ENCODE measurements around the gene UBE3D.
"Not testable (repeated sequence)": the region's sequence is repeated elsewhere in the genome, so short reads cannot be mapped to it uniquely, and the experiment has no call there.

Gene UBE3D

DNA sequence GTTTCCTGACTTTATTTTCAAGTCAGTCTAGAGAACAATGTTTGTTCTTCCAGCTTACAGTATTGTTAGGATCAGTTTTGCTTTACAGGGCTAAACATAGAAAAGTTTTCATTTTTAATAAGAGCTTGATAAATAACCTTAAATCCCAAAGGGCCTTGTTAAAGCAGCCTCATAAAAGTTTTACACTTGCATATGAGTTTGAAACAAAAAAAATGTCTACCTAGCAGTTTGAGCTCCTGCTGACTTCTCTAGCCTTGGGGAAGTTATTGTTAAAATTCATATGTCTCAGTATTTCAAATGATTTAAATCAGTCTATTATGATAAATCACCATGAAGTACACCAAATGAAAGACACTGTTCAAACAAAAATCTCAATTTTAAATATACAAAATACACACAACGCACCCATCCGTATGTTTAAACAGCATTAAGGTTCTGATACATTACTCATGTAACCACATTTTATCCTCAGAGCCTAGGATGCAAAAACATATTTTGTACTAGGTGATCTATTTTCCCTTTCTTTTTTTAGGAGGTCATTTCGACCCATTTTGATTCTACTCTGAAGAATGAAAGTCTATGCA is 87.2 kb downstream of the UBE3D start:
- no peak for DNase-seq (ENCODE audit: low spot score)

DNA sequence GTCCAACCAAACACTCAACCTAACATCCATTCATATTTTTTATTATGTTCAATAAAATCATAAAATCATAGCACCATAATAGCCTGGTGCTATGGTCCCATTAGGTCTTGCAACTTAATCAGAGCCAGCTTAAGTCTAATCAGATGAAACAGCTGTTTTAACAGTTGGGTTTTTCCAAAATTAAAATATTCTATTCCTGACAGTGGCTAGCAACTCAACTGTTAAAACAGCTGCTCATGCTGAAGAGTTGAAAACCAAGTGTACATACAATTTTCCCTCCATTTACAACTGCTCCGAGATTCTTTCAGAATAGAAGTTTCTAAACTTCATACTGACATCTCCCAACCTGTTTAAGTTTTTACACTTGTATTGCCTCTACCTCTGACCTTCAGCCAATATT is 89.5 kb downstream of the UBE3D start:
- DNase-seq (ENCODE audit: low spot score) = no peak

DNA sequence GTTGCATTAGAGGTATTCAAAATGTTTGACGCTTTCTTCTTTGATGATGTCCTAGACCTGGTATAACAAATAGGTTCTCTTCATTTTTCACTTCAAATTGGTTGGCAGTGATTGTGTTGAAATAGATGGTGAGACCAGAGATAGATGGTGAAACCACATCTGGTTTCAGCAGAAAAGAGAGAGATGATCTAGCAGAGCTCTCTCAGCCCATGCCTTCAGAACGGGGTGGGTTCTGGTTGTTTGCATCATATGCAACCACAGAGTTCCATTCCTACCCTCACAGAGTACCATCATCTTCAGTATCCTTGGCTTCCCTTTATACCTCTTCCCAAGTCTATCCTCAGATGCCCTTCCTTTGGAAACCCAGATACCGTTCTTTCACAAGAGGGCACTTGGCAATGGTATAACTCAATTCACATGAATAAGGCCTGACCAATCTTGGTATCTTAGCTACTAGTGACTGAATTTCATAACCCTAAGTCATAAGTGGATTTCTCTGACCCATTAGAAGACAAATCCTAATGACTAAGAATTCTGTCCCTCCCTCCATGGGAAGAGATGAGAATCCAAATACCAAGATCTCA is 93.7 kb downstream of the UBE3D start:
- no peak for DNase-seq (ENCODE audit: low spot score)

DNA sequence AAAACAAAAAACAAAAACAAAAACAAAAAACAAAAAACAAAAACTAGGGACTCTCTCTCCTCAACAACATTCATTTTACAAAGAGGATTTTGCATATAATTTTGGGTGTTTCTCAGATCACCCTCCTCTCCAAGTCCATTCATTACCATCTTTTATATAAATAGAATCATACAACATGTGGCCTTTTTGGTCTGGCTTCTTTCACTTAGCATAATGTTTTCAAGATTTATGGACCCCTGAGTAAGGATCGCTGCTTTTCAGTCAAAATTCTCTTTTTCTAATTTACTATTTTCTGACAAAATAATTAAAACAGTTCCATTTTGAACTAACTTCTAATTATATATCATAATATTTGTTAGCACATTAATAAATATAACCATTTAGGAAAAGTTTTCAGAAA is 94.8 kb downstream of the UBE3D start:
- no peak for DNase-seq (ENCODE audit: low spot score)

DNA sequence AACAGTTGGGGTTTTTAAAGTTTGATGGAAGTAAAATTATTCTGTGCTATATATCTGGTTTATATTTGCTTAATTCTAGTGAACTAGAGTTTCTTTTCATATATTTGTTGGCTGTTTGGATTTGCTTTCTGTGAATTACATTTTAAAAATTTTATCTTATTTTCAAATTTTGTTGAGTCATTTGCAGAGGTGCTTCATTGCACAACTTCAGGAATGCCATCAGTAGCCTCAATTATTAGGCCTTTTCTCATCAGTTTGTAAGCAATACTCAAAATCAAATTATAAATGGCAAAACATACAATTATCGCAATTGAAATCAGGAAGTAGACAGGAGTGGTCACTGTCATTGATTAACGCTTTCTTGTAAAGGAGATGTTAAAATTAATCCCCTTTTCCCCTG is 96.9 kb downstream of the UBE3D start:
- DNase-seq (ENCODE audit: low spot score) = no peak

GRCh38 chr6:82963191-82963925 is 102.3 kb downstream of the UBE3D start:
- peak; percentile 8 for DNase-seq (ENCODE audit: low spot score)

- DNase-seq (ENCODE audit: low spot score) = no peak
These were observed 106.2 kb downstream of the UBE3D start for GRCh38 chr6:82959385-82959941.

- DNase-seq (ENCODE audit: low spot score) = no peak
These were observed 107.1 kb downstream of the UBE3D start for GRCh38 chr6:82958551-82958950.

DNA sequence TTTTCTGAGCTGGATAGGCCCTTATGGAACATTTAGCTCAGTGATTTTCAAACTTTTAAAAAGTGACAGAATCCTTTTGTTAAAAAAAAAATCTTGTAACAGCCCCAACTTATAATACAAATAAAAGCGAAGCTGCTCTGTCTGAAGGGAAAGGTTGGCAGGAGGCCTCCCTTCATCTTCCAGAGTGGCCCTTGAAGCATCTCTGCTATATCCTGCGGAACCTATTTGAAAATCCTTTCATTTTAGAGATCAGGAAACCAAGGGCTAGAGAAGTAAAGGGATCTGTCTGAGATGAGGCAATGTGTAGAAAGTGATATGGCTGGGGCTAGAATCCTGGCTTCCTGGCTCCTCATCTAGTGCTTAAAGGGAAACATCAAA is 107.8 kb downstream of the UBE3D start:
- no peak for DNase-seq (ENCODE audit: low spot score)

GRCh38 chr6:82957171-82957867 is 108.3 kb downstream of the UBE3D start:
- no peak for DNase-seq (ENCODE audit: low spot score)

DNA sequence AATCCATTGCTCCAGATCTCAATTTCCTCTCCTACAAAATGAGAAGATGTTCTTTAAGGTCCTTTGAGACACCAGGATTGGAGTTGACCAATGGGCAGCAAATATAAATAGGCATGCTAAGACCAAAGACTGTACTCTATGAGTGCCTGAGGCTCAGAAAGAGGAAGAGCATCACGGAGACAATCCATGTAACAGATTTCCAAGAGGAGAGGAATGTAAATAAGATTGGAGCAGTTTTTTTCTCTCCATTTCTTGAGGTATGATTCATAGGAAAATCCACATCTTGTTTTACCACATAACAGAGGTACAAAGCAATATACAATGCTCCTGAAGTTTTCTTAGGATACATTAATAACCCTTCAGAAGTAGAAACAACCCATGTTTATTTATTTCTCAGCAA is 109.8 kb downstream of the UBE3D start:
- no peak for DNase-seq (ENCODE audit: low spot score)

DNA sequence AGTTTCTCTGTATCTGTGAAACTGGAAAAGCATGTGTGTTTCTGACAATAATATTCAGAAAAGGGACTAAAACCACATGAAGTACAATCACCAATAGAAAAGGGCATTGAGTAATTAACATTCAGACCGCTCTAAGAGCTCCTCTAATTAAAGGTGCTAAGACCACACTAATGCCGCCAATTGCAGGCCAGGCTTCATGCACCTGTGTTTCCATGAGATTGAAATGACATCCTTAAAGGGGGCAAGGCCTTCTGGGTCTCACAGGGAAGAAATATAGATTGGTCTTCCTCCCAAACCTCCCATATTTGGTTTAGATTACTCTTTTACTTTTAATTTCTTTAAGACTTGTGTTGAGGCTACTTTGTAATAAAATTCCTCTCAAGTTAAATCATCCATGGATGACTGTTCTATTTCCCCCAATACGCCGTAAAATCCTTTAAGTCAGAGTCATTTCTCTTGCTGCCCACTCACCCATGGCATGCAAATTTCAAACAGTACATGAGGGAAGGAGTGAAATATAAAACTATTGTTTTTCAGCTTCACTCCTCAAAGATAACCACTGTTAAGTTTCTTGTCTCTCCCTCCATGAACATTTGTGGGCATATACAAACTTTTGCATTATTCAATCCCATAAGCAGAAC is 110.6 kb downstream of the UBE3D start:
- no peak for DNase-seq (ENCODE audit: low spot score)

- DNase-seq (ENCODE audit: low spot score) = no peak
These were observed 111.3 kb downstream of the UBE3D start for GRCh38 chr6:82954356-82954755.

GRCh38 chr6:82953871-82954270 is 111.8 kb downstream of the UBE3D start:
- no peak for DNase-seq (ENCODE audit: low spot score)

DNA sequence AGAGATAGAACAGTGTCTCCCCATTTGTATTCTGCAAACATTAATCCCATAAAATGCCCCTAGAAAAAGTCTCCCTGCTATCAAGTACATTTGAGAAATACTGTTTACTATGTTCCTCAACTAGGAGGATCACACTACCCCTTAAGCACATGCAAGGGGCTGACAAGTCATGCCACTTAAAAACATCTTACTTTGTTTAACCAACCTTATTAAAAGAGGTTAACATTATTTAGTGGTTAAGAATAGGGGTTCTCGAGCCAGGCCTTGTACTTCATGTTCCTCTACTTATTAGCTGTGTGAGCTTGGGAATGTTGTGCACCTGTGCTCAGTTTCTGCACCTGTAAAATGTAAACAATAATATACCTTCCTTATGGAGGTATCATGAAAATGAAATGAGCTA is 113.7 kb downstream of the UBE3D start:
- DNase-seq (ENCODE audit: low spot score) = no peak

DNA sequence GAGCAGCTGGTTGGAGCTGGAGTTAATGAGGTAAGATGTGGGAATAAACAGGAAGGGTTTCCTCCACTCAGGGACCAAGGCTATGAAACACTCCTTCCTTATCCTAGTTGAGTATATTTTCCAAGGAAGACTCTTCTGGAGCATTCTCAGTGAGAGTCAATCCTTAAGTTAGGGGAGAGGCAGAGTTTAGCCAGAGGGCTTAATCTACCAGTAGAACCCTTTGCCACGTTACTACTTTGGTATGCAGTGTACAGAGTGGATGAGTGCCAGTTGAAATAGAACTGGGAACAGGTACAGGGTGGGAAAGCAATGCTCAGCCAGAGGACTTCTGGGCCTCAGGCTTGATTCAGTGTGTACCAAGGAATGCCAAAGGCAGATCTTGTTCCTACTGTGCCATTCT is 114.3 kb downstream of the UBE3D start:
- no peak for DNase-seq (ENCODE audit: low spot score)

- DNase-seq (ENCODE audit: low spot score) = not testable (repeated sequence)
These were observed 134.7 kb downstream of the UBE3D start for GRCh38 chr6:82930915-82931314.

GRCh38 chr6:82924799-82925535 is 140.7 kb downstream of the UBE3D start:
- DNase-seq (ENCODE audit: low spot score) = no peak

DNA sequence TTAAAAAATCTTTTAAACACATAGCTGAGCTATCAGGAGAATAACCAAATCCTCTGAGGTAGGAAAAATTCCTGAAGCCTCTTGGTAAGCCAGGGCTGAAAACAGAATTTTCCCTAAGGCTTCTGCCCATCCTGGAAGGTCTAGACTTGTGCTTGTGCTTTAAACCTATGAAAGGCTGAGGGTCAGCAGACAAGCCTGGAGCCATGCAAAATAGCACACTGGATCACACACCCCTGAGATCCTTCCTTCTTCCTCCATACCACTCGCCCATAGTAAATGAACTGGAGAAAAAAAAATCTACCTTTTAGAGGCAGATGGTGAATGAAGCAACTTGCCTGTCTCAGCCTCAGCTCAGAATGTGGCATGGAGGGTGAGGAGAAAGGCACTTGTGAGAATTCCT is 144.4 kb downstream of the UBE3D start:
- DNase-seq (ENCODE audit: low spot score) = no peak

DNA sequence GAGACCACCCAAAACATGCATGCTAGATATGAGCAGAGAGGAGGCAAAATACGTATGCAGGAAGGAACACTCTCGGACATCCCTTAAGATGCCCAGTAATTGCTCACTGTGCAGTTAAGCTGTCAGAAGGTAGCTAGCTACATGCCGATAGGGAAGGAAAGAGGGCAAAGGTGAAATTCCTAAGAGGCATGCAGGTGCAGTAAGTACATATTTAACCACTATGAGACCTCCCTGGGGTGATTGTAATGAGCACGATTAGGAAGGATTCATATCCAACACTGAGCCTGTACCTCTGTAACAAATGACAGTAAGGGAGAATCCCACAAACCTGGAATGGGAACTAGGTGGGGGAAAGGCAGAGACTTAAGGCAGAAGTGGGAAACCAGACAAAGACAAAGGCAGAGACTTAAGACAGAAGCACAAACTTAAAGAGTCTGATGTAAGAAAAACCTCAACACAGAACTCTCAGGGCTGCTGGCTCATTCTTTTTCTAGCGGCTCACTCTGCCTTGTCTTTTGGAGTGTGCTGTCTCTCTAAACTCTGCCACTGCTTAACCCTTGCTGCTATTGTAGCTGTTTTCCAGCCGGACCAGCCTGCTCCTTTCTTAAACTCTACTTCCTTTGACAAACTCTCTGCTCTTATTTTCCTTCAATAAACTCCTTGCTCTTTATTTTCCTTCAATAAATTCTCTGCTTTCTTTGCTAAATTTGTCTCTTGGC is 148.1 kb downstream of the UBE3D start:
- DNase-seq (ENCODE audit: low spot score) = no peak
